SK-N-SH treated with all-trans-retinoic acid at 6 μM for 48 hours (cell line): Measurements from ENCODE around the gene TMEM207.

Experiments used
- ATAC-seq: fragments of 200-7000 bp; cut with Tn5 transposase; 3 replicates; pipeline ENCODE4 v1.9.1; 2020; ENCODE audit warnings: mild to moderate bottlenecking, moderate library complexity
- ARNTL ChIP-seq: fragments of 450-650 bp; formaldehyde crosslinking; IDR thresholded peaks from 2 replicates; pipeline ENCODE4 v1.5.0; 2020; ENCODE audit warnings: low read depth, mild to moderate bottlenecking, moderate library complexity, borderline replicate concordance
- CREB5 ChIP-seq: fragments of 250-450 bp; sonication (Bioruptor Pico); IDR thresholded peaks from 2 replicates; pipeline ENCODE4 v1.5.1; 2020; ENCODE audit warnings: low read depth, mild to moderate bottlenecking, moderate library complexity
- CSDC2 ChIP-seq: fragments of 250-450 bp; sonication (Bioruptor Pico); IDR thresholded peaks from 2 replicates; pipeline ENCODE4 v1.5.0; 2020; ENCODE audit warnings: mild to moderate bottlenecking, moderate library complexity
- ESRRG ChIP-seq: fragments of 250-450 bp; sonication (Bioruptor Pico); IDR thresholded peaks from 2 replicates; pipeline ENCODE4 v1.6.1; 2021; ENCODE audit warnings: mild to moderate bottlenecking
- ISL1 ChIP-seq: fragments of 250-450 bp; sonication (Bioruptor Pico); IDR thresholded peaks from 2 replicates; pipeline ENCODE4 v2.1.2; 2022; ENCODE audit warnings: mild to moderate bottlenecking, moderate library complexity
- OSR1 ChIP-seq: fragments of 250-450 bp; sonication (Bioruptor Pico); IDR thresholded peaks from 2 replicates; pipeline ENCODE4 v1.8.0; 2022; ENCODE audit warnings: moderate library complexity, mild to moderate bottlenecking, inconsistent platforms
- RARB ChIP-seq: fragments of 250-450 bp; sonication (Bioruptor Pico); IDR thresholded peaks from 2 replicates; pipeline ENCODE4 v1.8.0; 2021; ENCODE audit warnings: mild to moderate bottlenecking, moderate library complexity
- TOX ChIP-seq: fragments of 250-450 bp; sonication (Bioruptor Pico); IDR thresholded peaks from 2 replicates; pipeline ENCODE4 v1.8.0; 2021; ENCODE audit warnings: mild to moderate bottlenecking, moderate library complexity, borderline replicate concordance
- TSHZ2 ChIP-seq: fragments of 250-450 bp; sonication (Bioruptor Pico); IDR thresholded peaks from 2 replicates; pipeline ENCODE4 v1.5.0; 2020; ENCODE audit warnings: mild to moderate bottlenecking, moderate library complexity
- ZFP3 ChIP-seq: fragments of 250-450 bp; sonication (Bioruptor Pico); IDR thresholded peaks from 2 replicates; pipeline ENCODE4 v1.5.0; 2020; ENCODE audit warnings: mild to moderate bottlenecking, moderate library complexity
- ZFP30 ChIP-seq: fragments of 450-650 bp; formaldehyde crosslinking; IDR thresholded peaks from 2 replicates; pipeline ENCODE4 v1.5.0; 2022; ENCODE audit warnings: mild to moderate bottlenecking, moderate library complexity
- ZNF8 ChIP-seq: fragments of 450-650 bp; formaldehyde crosslinking; IDR thresholded peaks from 2 replicates; pipeline ENCODE4 v1.5.0; 2020; ENCODE audit warnings: mild to moderate bottlenecking, moderate library complexity

Gene TMEM207

GRCh38 chr3:190382082-190382481, 67.6 kb downstream of the TMEM207 start:
- ATAC-seq: no peak
- no peak for TF ChIP-seq ZFP3 (CRISPR knock-in tag)
- TF ChIP-seq ARNTL (CRISPR knock-in tag): no peak

GRCh38 chr3:190381441-190381840, 68.3 kb downstream of the TMEM207 start:
- TF ChIP-seq TOX (CRISPR knock-in tag) (no peak), CSDC2 (no peak), OSR1 (no peak), ISL1 (no peak), ZFP30 (CRISPR knock-in tag) (no peak), ZFP3 (CRISPR knock-in tag) (no peak)
- no peak; the same call in 1 of the 3 replicates for ATAC-seq

- TF ChIP-seq ESRRG (CRISPR knock-in tag): no peak
- TF ChIP-seq TSHZ2 (CRISPR knock-in tag): no peak
- TF ChIP-seq CREB5 (CRISPR knock-in tag): no peak
- TF ChIP-seq OSR1: no peak
- no peak for TF ChIP-seq ZNF8 (CRISPR knock-in tag)
- no peak for TF ChIP-seq CSDC2
- TF ChIP-seq RARB: no peak
- no peak for ATAC-seq
Measured at GRCh38 chr3:190380184-190380583, 69.5 kb downstream of the TMEM207 start.
